ENCODE results near the gene DDAH1.

DDAH1 gene

DNA sequence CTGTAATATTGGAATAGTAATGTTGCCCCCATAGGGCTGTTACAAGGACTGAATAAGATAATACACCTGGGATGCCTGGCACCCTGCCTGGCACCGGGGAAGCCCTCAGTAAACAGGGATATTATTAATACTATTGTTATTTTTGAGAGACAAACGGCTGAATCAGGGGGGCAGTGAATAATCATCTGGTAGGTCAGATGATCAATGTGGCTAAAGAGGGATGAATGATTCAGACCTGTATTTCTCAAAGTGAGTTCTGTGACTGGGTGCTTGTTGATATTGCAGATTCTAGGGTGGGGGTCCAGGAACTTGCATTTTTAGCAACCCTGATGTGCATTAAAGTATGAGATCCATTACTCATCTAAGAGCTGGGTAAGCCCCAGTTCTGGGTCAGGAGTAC, 142.3 kb downstream of the DDAH1 start:
- no peak for DNase-seq
- no peak overlapping the region for H3K4me2 ChIP-seq (ENCODE audit: low read length)
- H3K79me1 ChIP-seq (ENCODE audit: low read length), result no peaks in the 10 kb centered on the region
- H3K79me2 ChIP-seq (ENCODE audit: control insufficient read depth, insufficient read depth, low read length), result no peaks in the 10 kb centered on the region
- no peak overlapping the region for H3K4ac ChIP-seq (ENCODE audit: low read depth, low read length)
- H3K23ac ChIP-seq (ENCODE audit: low read length), result no peak overlapping the region
- no peak overlapping the region for H3K27ac ChIP-seq (ENCODE audit: low read depth, low read length)
- H2BK120ac ChIP-seq (ENCODE audit: low read depth, low read length), result no peak overlapping the region
- H4K5ac ChIP-seq (ENCODE audit: low read length), result no peak overlapping the region
- WGBS (ENCODE audit: extremely low coverage, insufficient coverage, low lambda C conversion rate), result no CpG with 5 or more reads among the region's 2 CpGs
- H2BK15ac ChIP-seq (replicated peaks; ENCODE audit: low read depth), result no peak overlapping the region
- H3K56ac ChIP-seq (ENCODE audit: low read length), result no peak overlapping the region
- H2BK5ac ChIP-seq (ENCODE audit: low read length), result no peak overlapping the region
- no peak overlapping the region for H2AK5ac ChIP-seq (ENCODE audit: low read length)
- no peak overlapping the region for H3K9ac ChIP-seq (ENCODE audit: low read length)
- peaks cover 3% of the 10 kb centered on the region for H3K4me1 ChIP-seq (ENCODE audit: control insufficient read depth, low read depth, low read length)
- H3K18ac ChIP-seq (ENCODE audit: low read length), result no peak overlapping the region
- H3K27me3 ChIP-seq (ENCODE audit: insufficient read depth, low read length, poor library complexity), result no peaks in the 10 kb centered on the region
- H3K36me3 ChIP-seq (ENCODE audit: control insufficient read depth, insufficient read depth, low read length), result no peaks in the 10 kb centered on the region
- no peak overlapping the region for H4K8ac ChIP-seq (ENCODE audit: low read depth, low read length)
- H3K4me3 ChIP-seq (ENCODE audit: low read length), result no peak overlapping the region

DNA sequence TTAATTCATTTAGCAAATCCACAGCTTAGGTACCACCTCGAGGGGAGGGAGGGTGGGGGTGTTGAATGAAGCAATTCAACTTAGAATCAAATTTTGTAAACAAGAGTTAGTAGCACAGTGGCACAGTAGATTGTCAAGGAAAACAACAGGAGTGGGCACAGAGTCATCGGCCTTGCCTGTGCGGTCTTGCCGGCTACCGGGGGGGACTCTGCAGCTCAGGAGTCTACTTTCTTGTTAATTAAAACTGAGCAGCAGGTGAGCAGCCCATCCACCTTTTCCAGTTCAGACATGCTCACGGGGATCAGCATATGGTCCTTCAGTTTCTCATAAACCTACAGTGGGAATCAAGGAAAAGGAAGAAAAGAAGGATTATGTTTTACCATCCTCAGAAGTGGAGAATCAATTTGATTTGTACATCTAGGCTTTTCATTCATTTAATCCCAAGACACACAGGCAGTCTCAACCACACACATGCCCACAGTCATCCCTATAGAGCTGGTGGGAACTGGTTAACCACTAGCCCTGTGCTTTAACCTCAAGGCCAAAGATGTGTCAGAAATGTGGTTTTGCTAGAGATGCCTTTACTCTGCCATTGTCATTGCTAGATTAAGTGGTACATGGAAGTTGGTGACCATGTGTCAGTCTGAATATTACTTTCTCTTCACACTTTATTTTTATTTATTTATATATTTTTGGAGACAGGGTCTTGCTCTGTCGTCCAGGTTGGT, 143.6 kb downstream of the DDAH1 start:
- H3K23ac ChIP-seq (ENCODE audit: low read length), result no peak overlapping the region
- no peak overlapping the region for H3K4me3 ChIP-seq (ENCODE audit: low read length)
- no peaks in the 10 kb centered on the region for H3K79me2 ChIP-seq (ENCODE audit: control insufficient read depth, insufficient read depth, low read length)
- DNase-seq, result no peak
- no peaks in the 10 kb centered on the region for H3K36me3 ChIP-seq (ENCODE audit: control insufficient read depth, insufficient read depth, low read length)
- no peak overlapping the region for H3K9ac ChIP-seq (ENCODE audit: low read length)
- H2AK5ac ChIP-seq (ENCODE audit: low read length), result no peak overlapping the region
- H3K79me1 ChIP-seq (ENCODE audit: low read length), result no peaks in the 10 kb centered on the region
- no peak overlapping the region for H3K4ac ChIP-seq (ENCODE audit: low read depth, low read length)
- H3K18ac ChIP-seq (ENCODE audit: low read length), result no peak overlapping the region
- no peak overlapping the region for H3K56ac ChIP-seq (ENCODE audit: low read length)
- H3K27ac ChIP-seq (ENCODE audit: low read depth, low read length), result no peak overlapping the region
- no peak overlapping the region for H4K8ac ChIP-seq (ENCODE audit: low read depth, low read length)
- no peak overlapping the region for H3K4me2 ChIP-seq (ENCODE audit: low read length)
- no peaks in the 10 kb centered on the region for H3K27me3 ChIP-seq (ENCODE audit: insufficient read depth, low read length, poor library complexity)
- H2BK15ac ChIP-seq (replicated peaks; ENCODE audit: low read depth), result no peak overlapping the region
- H2BK120ac ChIP-seq (ENCODE audit: low read depth, low read length), result no peak overlapping the region
- no CpG with 5 or more reads among the region's 7 CpGs for WGBS (ENCODE audit: extremely low coverage, insufficient coverage, low lambda C conversion rate)
- no peak overlapping the region for H4K5ac ChIP-seq (ENCODE audit: low read length)
- peaks cover 3% of the 10 kb centered on the region for H3K4me1 ChIP-seq (ENCODE audit: control insufficient read depth, low read depth, low read length)
- H2BK5ac ChIP-seq (ENCODE audit: low read length), result no peak overlapping the region

DNA sequence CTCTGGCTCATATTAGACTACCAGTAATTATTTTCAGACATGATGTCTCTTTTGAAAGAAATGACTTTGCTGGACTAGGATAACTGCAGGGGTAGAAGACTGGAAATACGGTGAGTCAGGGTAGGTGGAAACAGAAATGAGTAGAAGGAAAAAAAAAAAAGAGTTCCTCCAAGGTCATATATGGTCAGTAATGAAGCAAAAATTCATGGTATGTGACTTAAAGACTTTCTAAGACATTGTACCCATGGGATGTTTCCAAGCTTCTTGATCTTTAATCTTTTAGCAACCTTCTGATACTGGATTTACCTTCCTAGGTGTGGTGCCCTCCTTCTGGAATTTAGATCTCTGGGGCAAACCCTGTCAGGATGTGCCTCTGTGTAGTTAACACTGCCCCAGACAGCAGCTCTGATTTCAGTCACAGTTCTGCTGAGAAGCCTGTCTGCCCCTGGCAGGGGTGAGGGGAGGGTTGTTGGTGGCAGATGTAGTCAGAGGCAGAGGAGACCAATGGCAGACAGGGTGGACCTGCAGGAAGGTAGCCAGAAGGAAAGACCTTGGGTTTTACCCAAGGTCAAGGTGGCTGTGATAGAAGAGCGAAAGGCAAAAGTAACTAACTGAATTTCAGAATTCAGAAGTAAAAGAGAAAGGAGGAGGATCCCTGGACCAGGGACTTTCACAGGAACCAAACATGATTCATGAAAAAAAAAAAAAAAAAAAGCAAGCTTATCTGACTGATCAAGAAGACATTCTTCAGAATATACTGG, 144.4 kb downstream of the DDAH1 start:
- Histone ChIP-seq H2BK5ac (ENCODE audit: low read length) (no peak overlapping the region), H3K4me2 (ENCODE audit: low read length) (no peak overlapping the region), H3K4me1 (ENCODE audit: control insufficient read depth, low read depth, low read length) (peaks cover 3% of the 10 kb centered on the region), H3K4me3 (ENCODE audit: low read length) (no peak overlapping the region), H3K79me1 (ENCODE audit: low read length) (no peaks in the 10 kb centered on the region), H4K5ac (ENCODE audit: low read length) (no peak overlapping the region), H3K79me2 (ENCODE audit: control insufficient read depth, insufficient read depth, low read length) (no peaks in the 10 kb centered on the region), H3K18ac (ENCODE audit: low read length) (no peak overlapping the region), H3K23ac (ENCODE audit: low read length) (no peak overlapping the region), H3K56ac (ENCODE audit: low read length) (no peak overlapping the region), H3K36me3 (ENCODE audit: control insufficient read depth, insufficient read depth, low read length) (no peaks in the 10 kb centered on the region), H3K27me3 (ENCODE audit: insufficient read depth, low read length, poor library complexity) (no peaks in the 10 kb centered on the region), H2BK120ac (ENCODE audit: low read depth, low read length) (peak overlapping the region; percentile 24), H3K27ac (ENCODE audit: low read depth, low read length) (peak overlapping the region; percentile 7), H3K4ac (ENCODE audit: low read depth, low read length) (no peak overlapping the region), H4K8ac (ENCODE audit: low read depth, low read length) (no peak overlapping the region), H2BK15ac (replicated peaks; ENCODE audit: low read depth) (no peak overlapping the region), H3K9ac (ENCODE audit: low read length) (no peak overlapping the region), H2AK5ac (ENCODE audit: low read length) (no peak overlapping the region)
- WGBS (ENCODE audit: extremely low coverage, insufficient coverage, low lambda C conversion rate), result no CpG with 5 or more reads among the region's 2 CpGs
- peak; percentile 58 for DNase-seq

DNA sequence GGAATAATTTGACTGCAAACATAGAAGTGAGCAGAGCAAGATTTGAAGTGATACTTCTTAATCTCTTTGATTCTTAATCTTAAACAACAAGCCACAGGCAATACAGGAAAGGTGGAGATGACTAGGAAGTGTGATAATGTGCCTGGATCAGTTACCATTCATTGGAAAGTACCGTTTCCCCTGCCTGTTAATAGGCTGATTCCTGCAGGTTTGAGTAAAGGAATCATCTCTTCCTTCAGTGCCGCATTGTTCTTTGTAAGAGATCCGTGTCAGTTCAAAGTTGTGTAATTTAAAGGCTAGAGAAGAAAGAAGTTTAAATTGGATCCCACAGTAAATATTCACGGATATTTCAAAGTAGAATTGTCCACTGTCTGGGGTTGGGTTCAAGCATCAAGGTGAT, 145.0 kb downstream of the DDAH1 start:
- Histone ChIP-seq H4K5ac (ENCODE audit: low read length) (no peak overlapping the region), H4K8ac (ENCODE audit: low read depth, low read length) (no peak overlapping the region), H3K4me1 (ENCODE audit: control insufficient read depth, low read depth, low read length) (no peaks in the 10 kb centered on the region), H3K79me1 (ENCODE audit: low read length) (no peaks in the 10 kb centered on the region), H3K4me2 (ENCODE audit: low read length) (no peak overlapping the region), H3K18ac (ENCODE audit: low read length) (no peak overlapping the region), H3K36me3 (ENCODE audit: control insufficient read depth, insufficient read depth, low read length) (no peaks in the 10 kb centered on the region), H2AK5ac (ENCODE audit: low read length) (no peak overlapping the region), H2BK15ac (replicated peaks; ENCODE audit: low read depth) (no peak overlapping the region), H3K79me2 (ENCODE audit: control insufficient read depth, insufficient read depth, low read length) (no peaks in the 10 kb centered on the region), H3K27me3 (ENCODE audit: insufficient read depth, low read length, poor library complexity) (no peaks in the 10 kb centered on the region), H3K56ac (ENCODE audit: low read length) (no peak overlapping the region), H3K9ac (ENCODE audit: low read length) (no peak overlapping the region), H3K27ac (ENCODE audit: low read depth, low read length) (no peak overlapping the region), H3K23ac (ENCODE audit: low read length) (no peak overlapping the region), H3K4me3 (ENCODE audit: low read length) (no peak overlapping the region), H2BK120ac (ENCODE audit: low read depth, low read length) (no peak overlapping the region), H2BK5ac (ENCODE audit: low read length) (no peak overlapping the region), H3K4ac (ENCODE audit: low read depth, low read length) (no peak overlapping the region)
- peak; percentile 33 for DNase-seq
- WGBS (ENCODE audit: extremely low coverage, insufficient coverage, low lambda C conversion rate), result no CpG with 5 or more reads among the region's 4 CpGs

DNA sequence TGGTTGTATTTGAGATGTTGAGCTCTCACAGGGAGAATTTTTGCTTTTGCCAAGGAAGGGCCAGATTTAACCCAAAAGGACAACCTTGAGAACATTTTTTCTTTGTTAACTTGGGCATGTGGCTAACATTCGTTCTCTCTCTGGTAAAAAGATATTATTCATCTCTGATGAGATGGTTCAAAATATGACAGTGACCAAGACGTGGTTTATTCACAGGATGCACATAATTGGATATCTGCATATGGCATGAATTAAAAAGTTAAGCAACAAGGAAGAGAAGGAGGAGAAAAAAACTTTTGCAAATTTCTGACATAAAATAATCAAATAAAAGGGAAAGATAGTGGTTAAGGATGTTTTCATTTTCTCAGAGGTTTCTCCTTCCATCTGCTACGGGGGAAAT, 145.5 kb downstream of the DDAH1 start:
- Histone ChIP-seq H3K79me2 (ENCODE audit: control insufficient read depth, insufficient read depth, low read length) (no peaks in the 10 kb centered on the region), H2AK5ac (ENCODE audit: low read length) (no peak overlapping the region), H3K4me1 (ENCODE audit: control insufficient read depth, low read depth, low read length) (no peaks in the 10 kb centered on the region), H2BK15ac (replicated peaks; ENCODE audit: low read depth) (no peak overlapping the region), H3K4ac (ENCODE audit: low read depth, low read length) (no peak overlapping the region), H3K4me2 (ENCODE audit: low read length) (no peak overlapping the region), H3K18ac (ENCODE audit: low read length) (no peak overlapping the region), H3K9ac (ENCODE audit: low read length) (no peak overlapping the region), H3K23ac (ENCODE audit: low read length) (no peak overlapping the region), H3K4me3 (ENCODE audit: low read length) (no peak overlapping the region), H4K8ac (ENCODE audit: low read depth, low read length) (no peak overlapping the region), H3K56ac (ENCODE audit: low read length) (no peak overlapping the region), H4K5ac (ENCODE audit: low read length) (no peak overlapping the region), H2BK120ac (ENCODE audit: low read depth, low read length) (no peak overlapping the region), H3K36me3 (ENCODE audit: control insufficient read depth, insufficient read depth, low read length) (no peaks in the 10 kb centered on the region), H3K27ac (ENCODE audit: low read depth, low read length) (no peak overlapping the region), H3K27me3 (ENCODE audit: insufficient read depth, low read length, poor library complexity) (no peaks in the 10 kb centered on the region), H2BK5ac (ENCODE audit: low read length) (no peak overlapping the region), H3K79me1 (ENCODE audit: low read length) (no peaks in the 10 kb centered on the region)
- WGBS (ENCODE audit: extremely low coverage, insufficient coverage, low lambda C conversion rate), result no CpG with 5 or more reads among the region's 3 CpGs
- no peak for DNase-seq

Measured in mesendoderm (in vitro differentiated cells).